SJSA1 (cell line): Measurements from ENCODE around the gene GNA15. TPM values are rescaled to one million over a fixed set of nuclear protein-coding genes. Genes with fewer than 3 reads are reported as not detected.
A peak's percentile ranks its signal among the peaks of the same experiment; 100 is the strongest.

Experiments
- DNase-seq, 2 experiments: peaks; one replicate each; pipeline ENCODE4 v3.0.0-alpha.2; 2015 to 2020; ENCODE audit warnings: low spot score in 2 of 2, low read depth in 1 of 2
- H3K27ac ChIP-seq: fragments of 250-450 bp; sonication (Bioruptor Pico); 2 replicates; pipeline ENCODE4 v1.5.1; 2020; ENCODE audit warnings: mild to moderate bottlenecking, moderate library complexity
- H3K27me3 ChIP-seq: fragments of 250-450 bp; sonication (Bioruptor Pico); replicated peaks from 2 replicates; pipeline ENCODE4 v1.5.1; 2020; ENCODE audit warnings: mild to moderate bottlenecking, moderate library complexity
- H3K36me3 ChIP-seq: fragments of 250-450 bp; sonication (Bioruptor Pico); 2 replicates; pipeline ENCODE4 v1.5.1; 2020; ENCODE audit warnings: mild to moderate bottlenecking
- H3K4me1 ChIP-seq: fragments of 250-450 bp; sonication (Bioruptor Pico); replicated peaks from 2 replicates; pipeline ENCODE4 v1.6.1; 2021; ENCODE audit warnings: mild to moderate bottlenecking
- H3K4me3 ChIP-seq: fragments of 250-450 bp; sonication (Bioruptor Pico); 2 replicates; pipeline ENCODE4 v1.5.1; 2020; ENCODE audit warnings: mild to moderate bottlenecking
- H3K9me3 ChIP-seq: fragments of 250-450 bp; sonication (Bioruptor Pico); replicated peaks from 2 replicates; pipeline ENCODE4 v1.5.1; 2020; ENCODE audit warnings: mild to moderate bottlenecking
- total RNA-seq: library from RNA; depleted of rRNA; stranded (reverse); fragments of >200 nt; shearing (Covaris generic); gene quantifications from 2 replicates; pipeline ENCODE4 v1.2.3, GENCODE V29; 2014

The GNA15 gene
- total RNA-seq, 1 experiment from 2014 or later: 0.05 TPM

DNA sequence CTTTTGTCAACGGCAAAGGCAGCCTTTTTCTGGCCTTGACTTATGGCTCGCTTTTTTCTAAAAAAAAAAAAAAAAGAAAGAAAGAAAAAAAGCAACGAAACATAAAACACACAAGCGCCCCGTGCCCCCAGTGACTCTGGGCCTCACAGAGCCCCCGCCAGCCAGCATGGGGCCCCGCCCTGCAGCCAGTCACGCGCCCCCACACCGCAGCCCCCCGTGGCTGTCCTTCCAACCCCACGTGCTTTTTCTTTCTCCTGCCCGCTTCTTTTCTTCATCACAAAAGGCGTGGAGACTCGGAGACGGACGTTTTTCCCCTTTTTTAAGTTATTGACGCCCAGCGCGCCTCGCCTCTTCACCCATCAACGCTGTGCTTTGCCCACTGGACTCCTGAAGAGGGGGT is 14.4 kb upstream of the GNA15 start:
- DNase-seq: no peak
- H3K36me3 ChIP-seq: peaks cover 48% of the 10 kb centered on the region
- H3K9me3 ChIP-seq: no peaks in the 10 kb centered on the region
- H3K27me3 ChIP-seq: no peaks in the 10 kb centered on the region
- no peak overlapping the region for H3K27ac ChIP-seq
- H3K4me3 ChIP-seq: no peak overlapping the region
- H3K4me1 ChIP-seq: peaks cover 2% of the 10 kb centered on the region; the same call in 1 of the 2 replicates

DNA sequence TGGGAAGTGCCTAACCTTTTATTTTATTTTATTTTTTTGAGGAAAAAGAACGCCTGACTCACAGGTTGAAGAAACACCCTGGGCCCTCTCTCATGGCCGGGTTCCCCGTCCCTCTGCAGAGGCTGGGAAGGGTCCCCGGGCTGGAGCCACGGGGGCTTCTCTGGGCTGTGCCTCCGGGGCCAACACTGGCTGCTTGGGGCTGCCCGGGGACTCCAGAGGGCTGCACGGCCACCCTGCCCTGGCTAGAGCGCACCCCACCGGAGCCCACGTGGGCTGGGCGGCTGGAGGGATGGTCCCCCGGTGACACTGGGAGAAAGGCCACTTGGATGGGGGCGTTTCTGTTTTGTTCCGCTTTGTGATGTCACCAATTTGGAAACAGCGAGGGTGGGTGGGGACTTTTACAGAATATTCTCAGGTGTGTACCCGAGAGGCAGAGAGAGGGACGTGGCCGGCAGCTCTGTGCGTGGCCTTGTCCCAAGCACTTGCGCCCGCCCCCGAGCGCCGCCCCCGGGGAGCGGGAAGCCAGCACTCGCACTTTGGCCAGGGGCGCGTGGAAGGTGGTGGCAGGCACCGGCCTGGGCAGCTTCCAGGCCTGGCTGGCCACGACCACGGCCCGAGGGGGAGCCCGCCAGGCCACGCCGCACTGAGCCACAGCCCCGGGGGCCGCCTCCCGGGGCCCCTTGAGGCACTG is 13.9 kb upstream of the GNA15 start:
- H3K9me3 ChIP-seq: no peaks in the 10 kb centered on the region
- H3K27me3 ChIP-seq: no peaks in the 10 kb centered on the region
- no peaks in the 10 kb centered on the region for H3K4me1 ChIP-seq
- DNase-seq: no peak
- H3K4me3 ChIP-seq: no peak overlapping the region
- H3K27ac ChIP-seq: no peak overlapping the region
- H3K36me3 ChIP-seq: peaks cover 47% of the 10 kb centered on the region

DNA sequence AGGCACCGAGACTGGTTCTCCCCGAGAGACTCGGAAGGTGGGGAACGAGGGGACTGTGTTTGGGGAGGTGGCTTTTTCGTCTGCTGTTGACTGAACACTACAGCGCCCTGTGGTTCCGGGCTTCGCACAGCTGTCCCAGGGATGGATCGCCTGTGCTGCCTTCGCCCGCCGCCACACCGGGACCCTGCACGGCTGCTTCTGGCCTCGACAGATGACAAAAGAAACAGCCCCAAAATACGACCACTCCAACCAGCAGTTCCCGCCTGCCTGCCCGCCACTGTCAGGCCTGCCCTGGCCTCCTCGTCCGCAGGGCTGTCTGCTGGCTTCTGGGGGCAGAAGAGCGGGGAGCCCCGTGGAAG is 13.3 kb upstream of the GNA15 start:
- Histone ChIP-seq H3K27ac (no peak overlapping the region), H3K9me3 (no peaks in the 10 kb centered on the region), H3K4me1 (no peaks in the 10 kb centered on the region), H3K36me3 (peaks cover 43% of the 10 kb centered on the region), H3K4me3 (no peak overlapping the region), H3K27me3 (no peaks in the 10 kb centered on the region)
- no peak for DNase-seq

DNA sequence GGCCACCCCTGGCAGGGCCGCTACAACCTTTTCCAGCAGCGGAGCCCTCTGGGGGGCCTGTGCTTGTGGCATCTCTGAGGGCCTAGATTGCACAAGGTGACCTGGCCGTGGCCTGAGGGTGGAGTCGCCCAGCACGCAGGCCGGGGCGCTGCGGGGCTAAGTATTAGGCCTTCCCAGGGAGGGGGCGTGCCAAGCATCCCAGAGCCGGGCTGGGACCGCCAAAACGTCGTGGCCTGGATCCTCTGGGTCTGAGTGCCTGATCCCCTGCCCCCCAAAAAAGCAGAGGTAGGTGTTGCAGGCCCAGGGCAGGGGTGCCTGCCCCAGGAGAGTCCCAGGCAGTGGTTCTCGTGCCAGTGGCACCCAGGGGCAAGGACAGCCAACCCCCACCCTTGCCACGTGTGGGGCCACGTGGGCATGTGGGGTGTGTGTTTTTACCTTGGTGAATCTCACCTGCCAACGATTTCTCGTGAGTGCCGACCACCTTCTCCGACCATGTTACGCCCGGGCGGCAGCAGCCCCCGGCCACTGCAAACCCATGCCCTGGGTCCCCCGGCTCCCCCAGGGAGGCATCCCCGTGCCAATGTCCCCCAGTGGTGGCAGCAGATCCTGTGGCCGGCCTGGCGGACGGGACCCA is 12.6 kb upstream of the GNA15 start:
- Histone ChIP-seq H3K9me3 (no peaks in the 10 kb centered on the region), H3K27ac (no peak overlapping the region), H3K4me3 (no peak overlapping the region), H3K36me3 (peaks cover 37% of the 10 kb centered on the region), H3K27me3 (no peaks in the 10 kb centered on the region), H3K4me1 (no peaks in the 10 kb centered on the region)
- DNase-seq: no peak

DNA sequence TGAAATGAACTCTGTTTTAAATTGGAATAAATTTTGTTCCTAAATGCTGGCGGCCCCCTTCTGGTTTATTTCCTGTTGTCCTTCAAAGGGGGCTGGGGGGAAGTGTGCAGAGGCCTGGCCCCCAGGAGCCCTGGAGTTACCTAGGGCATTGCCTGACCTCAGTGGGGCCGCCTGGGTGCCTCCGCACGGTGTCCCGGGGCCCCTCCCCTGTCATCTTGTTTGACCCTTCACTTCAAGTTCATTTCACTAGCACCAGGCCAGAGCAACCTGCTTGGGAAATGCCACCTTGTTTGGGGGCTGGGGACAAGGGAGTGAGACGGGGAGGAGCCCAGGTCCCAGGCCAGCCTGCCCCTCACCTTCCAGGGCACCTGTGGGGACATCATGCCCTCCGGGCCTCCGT is 11.9 kb upstream of the GNA15 start:
- Histone ChIP-seq H3K27ac (no peak overlapping the region), H3K4me3 (no peak overlapping the region), H3K36me3 (peaks cover 30% of the 10 kb centered on the region), H3K27me3 (no peaks in the 10 kb centered on the region), H3K9me3 (no peaks in the 10 kb centered on the region), H3K4me1 (no peaks in the 10 kb centered on the region)
- DNase-seq: no peak

DNA sequence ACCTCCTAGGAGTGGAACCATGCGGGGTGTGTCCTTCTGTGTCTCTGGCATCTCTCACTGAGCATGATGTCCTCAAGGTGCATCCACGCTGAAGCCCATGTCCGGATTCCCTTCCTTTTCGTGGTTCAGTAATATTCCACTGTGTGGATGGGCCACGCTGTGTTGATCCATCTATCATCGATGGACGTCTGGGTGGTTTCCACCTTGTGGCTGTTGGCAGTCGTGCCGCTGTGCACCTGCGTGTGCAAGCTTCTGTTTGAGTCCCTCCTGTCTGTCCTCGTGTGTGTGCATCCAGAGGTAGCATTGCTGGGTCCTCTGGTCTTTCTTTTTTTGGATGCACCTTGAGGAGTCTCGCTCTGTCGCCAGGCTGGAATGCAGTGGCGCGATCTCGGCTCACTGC is 11.2 kb upstream of the GNA15 start:
- Histone ChIP-seq H3K36me3 (peaks cover 27% of the 10 kb centered on the region), H3K4me3 (no peak overlapping the region), H3K9me3 (no peaks in the 10 kb centered on the region), H3K27me3 (no peaks in the 10 kb centered on the region), H3K27ac (no peak overlapping the region), H3K4me1 (no peaks in the 10 kb centered on the region)
- no peak for DNase-seq

DNA sequence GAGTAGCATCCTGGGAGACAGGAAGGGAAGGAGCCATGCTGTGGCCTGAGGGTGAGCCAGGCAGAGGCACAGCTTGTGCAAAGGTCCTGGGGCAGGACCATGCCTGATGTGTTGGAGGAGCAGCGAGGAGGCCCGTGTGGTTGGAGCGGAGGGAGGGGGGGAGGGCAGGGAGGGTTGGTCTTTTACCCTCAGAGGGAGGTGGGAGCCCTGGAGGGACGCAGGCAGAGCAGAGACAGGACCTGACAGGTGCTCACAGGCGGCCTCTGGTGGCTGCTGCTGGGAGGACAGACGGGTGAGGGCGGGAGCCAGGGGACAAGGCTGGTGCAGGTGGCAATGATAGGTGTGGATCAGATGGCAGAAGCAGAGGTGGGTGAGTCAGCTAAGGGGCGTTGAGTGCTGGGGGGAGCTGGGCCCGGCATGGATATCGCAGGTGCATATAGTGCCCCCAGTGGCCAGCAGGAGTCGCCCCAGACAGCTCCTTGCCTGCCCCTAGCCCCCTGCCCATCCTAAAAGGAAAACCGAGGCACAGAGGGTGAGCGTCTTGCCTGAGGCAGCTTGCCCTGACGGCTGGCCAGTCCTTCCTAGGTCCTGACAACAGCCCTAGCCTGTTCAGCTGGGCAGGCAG is 9.8 kb upstream of the GNA15 start:
- H3K36me3 ChIP-seq: peaks cover 16% of the 10 kb centered on the region
- no peak overlapping the region for H3K27ac ChIP-seq
- no peak overlapping the region for H3K4me3 ChIP-seq
- no peaks in the 10 kb centered on the region for H3K27me3 ChIP-seq
- no peaks in the 10 kb centered on the region for H3K9me3 ChIP-seq
- no peaks in the 10 kb centered on the region for H3K4me1 ChIP-seq
- peak; percentile 31 to 83 for DNase-seq

DNA sequence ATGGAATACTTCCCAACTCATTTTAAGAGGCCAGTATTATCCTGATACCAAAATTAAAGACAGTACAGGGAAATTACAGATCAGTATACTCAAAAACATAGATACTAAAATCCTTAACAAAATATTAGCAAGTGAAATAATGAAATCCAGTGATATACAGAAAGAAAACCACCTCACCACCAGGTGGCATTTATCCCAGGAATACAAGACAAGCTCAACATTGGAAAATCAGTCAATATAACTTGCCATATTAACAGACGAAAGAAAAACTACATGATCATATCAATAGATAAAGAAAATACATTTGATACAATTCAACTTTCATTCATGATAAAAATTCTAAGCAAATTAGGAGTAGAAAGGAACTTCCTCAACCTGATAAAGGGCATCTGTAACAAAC is 6.7 kb upstream of the GNA15 start:
- peak in 1 of 2 experiments; percentile 44 for DNase-seq

DNA sequence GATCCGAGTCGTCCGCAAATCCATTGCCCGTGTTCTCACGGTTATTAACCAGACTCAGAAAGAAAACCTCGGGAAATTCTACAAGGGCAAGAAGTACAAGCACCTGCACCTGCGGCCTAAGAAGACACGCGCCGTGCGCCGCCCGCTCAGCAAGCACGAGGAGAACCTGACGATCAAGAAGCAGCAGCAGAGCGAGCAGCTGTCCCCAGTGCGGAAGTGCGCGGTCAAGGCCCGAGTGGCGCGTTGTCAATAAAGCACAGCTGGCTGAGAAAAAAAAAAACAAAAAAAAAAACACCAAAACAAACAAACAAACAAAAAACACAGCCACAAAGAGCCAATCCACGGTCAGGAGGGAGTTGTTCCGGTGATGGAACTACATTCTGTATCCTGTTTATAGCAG is 4.7 kb upstream of the GNA15 start:
- no peak overlapping the region for H3K4me3 ChIP-seq
- DNase-seq: no peak
- no peaks in the 10 kb centered on the region for H3K27me3 ChIP-seq
- H3K4me1 ChIP-seq: peaks cover 14% of the 10 kb centered on the region
- no peaks in the 10 kb centered on the region for H3K9me3 ChIP-seq
- no peaks in the 10 kb centered on the region for H3K36me3 ChIP-seq
- no peak overlapping the region for H3K27ac ChIP-seq

More for the DNA sequence above, 6.7 kb upstream of the GNA15 start:
- Histone ChIP-seq H3K36me3 (no peaks in the 10 kb centered on the region), H3K9me3 (no peaks in the 10 kb centered on the region), H3K4me1 (peaks cover 14% of the 10 kb centered on the region), H3K4me3 (no peak overlapping the region), H3K27ac (no peak overlapping the region), H3K27me3 (no peaks in the 10 kb centered on the region)

DNA sequence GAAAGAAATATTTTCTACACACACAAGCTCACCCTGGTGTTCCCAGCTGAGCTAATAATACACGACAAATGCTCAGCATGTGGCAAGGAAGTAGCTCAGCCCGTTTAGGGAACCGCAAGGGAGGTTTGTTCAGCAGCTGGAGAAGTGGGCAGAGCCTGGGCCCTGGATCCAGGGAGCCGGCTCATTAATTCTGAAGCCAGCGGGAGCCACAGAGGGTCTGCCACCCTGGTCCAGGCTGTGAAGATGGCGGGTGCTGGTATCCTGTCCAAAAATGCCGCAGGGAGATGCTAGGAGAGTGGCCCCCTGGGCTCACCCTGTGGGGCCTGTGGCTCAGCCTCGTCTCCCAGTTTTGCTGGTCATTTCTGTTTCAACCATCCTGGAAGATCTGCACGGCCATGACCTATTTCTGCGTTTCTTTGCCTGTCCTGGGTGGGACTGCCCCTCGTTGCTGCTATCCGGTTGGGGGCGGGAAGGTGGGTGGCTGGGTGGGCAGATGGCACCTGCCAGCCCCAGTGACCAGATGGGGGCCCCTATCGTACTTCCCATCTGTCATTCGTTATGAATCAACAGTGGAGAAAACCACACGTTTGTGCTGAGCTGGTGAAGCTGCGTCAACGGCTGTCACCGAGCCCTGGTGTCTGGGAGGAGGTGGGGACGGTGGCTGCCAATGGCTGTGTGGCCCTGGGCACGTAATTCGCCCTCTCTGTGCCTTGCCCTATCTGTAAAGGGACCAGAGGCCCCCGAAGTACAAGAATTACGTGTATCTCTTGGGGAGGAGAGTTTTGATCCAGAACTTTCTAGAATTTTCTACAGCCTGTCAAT is 2.7 kb upstream of the GNA15 start:
- H3K9me3 ChIP-seq: no peaks in the 10 kb centered on the region
- no peak for DNase-seq
- peaks cover 14% of the 10 kb centered on the region for H3K4me1 ChIP-seq
- H3K27ac ChIP-seq: no peak overlapping the region
- no peaks in the 10 kb centered on the region for H3K27me3 ChIP-seq
- no peaks in the 10 kb centered on the region for H3K36me3 ChIP-seq
- no peak overlapping the region for H3K4me3 ChIP-seq

DNA sequence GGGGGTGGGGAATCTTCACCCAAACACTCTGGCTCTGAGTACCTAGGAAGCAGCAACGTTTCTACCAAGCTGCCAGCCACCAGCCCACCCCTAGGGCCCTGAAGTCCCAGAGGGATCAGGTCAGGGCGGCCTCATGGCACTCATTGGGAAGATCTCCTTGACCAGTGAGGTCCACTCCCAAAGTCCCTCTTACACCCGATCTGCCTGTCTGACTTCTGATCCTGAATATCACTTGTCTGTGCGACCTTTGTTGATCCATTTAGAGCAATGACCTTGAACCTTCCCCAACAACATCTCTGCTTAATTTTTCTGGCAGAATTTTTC is 2.1 kb upstream of the GNA15 start:
- H3K27ac ChIP-seq: no peak overlapping the region
- H3K27me3 ChIP-seq: no peaks in the 10 kb centered on the region
- DNase-seq: no peak
- H3K36me3 ChIP-seq: no peaks in the 10 kb centered on the region
- H3K9me3 ChIP-seq: no peaks in the 10 kb centered on the region
- peaks cover 14% of the 10 kb centered on the region for H3K4me1 ChIP-seq
- H3K4me3 ChIP-seq: no peak overlapping the region

DNA sequence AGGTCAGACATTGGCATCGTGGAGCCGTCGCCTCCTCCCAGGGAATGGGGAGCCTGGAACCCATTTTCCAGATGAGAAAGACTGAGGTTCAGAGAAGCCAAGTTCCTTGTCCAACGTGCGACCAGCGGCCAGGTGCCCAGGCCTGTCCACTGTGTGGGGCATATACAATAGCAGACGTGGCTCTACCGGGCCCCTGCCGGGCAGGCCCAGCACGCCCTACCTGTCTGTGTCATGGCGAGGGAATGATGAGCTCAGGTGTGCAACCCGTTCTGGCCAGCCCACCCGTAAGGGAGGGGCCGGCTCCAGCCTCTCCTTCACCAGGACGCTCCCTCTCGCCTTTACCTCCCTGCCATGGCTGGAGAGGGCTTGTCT is 837 bp downstream of the GNA15 start:
- no peaks in the 10 kb centered on the region for H3K36me3 ChIP-seq
- H3K27ac ChIP-seq: no peak overlapping the region
- no peaks in the 10 kb centered on the region for H3K27me3 ChIP-seq
- peaks cover 24% of the 10 kb centered on the region for H3K4me1 ChIP-seq
- H3K9me3 ChIP-seq: no peaks in the 10 kb centered on the region; the same call in 1 of the 2 replicates
- H3K4me3 ChIP-seq: no peak overlapping the region
- no peak for DNase-seq

DNA sequence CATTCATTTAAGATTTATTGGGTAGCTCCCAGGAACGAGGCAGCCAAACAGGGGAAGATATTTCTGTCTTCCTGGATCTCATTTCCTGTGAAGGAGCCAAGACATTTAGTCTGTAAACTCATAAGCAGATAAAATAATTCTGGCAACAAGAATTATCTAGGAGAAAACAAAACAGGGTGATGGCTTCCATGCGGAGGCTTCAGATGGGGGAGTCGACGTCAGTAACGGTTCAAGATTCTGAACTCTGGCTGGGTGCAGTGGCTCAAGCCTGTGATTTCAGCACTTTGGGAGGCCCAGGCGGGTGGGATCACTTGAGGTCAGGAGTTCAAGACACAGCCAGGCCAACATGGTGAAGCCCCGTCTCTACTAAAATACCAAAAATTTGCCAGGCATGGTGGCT is 1.3 kb downstream of the GNA15 start:
- Histone ChIP-seq H3K27ac (no peak overlapping the region), H3K4me1 (peaks cover 29% of the 10 kb centered on the region), H3K9me3 (no peaks in the 10 kb centered on the region; the same call in 1 of the 2 replicates), H3K4me3 (no peak overlapping the region), H3K27me3 (no peaks in the 10 kb centered on the region), H3K36me3 (no peaks in the 10 kb centered on the region)
- DNase-seq: no peak

DNA sequence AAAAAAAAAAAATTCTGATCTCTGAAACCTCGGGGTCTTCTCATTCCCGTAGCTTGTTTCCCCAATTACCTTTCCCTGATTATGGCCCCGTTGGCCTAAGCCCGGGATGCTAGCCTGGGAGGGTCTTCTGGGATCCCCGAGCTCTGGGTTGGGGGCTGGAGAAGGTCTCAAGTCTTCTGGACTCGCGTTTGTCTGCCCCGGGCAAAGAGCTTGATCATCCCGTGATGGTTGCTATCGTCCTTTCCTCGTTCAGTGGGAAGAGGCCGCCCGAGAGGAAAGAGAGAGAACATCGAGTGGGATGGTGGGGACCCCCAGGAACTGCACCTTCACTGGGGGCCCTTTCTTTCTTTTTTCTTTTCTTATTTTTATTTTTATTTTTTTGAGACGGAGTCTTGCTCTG is 2.4 kb downstream of the GNA15 start:
- no peak overlapping the region for H3K27ac ChIP-seq
- no peaks in the 10 kb centered on the region; the same call in 1 of the 2 replicates for H3K9me3 ChIP-seq
- H3K4me3 ChIP-seq: no peak overlapping the region
- peaks cover 31% of the 10 kb centered on the region for H3K4me1 ChIP-seq
- H3K27me3 ChIP-seq: no peaks in the 10 kb centered on the region
- DNase-seq: no peak
- H3K36me3 ChIP-seq: no peaks in the 10 kb centered on the region
